ENCODE measurements around the gene UNC13C. TPM values are rescaled to one million over a fixed set of nuclear protein-coding genes. Genes with fewer than 3 reads are reported as not detected.

The UNC13C gene
- total and polyA plus RNA-seq, 8 donors = 0.03 to 6.4 (median 2.3) TPM; not detected in 3

- TF ChIP-seq CTCF (IDR thresholded peaks at IDR 0.05) (no peak), EP300 (IDR thresholded peaks at IDR 0.05) (no peak)
- no peaks in the 10 kb centered on the region for H3K4me1 ChIP-seq
- H3K9me3 ChIP-seq = peaks cover 0 to 22% (median 13%) of the 10 kb centered on the region in 4 donors
- no peak overlapping the region for H3K27ac ChIP-seq
- no peak for DNase-seq
- intact Hi-C loops (cut with DNase I; ENCODE audit: low total_unique reads) = no loop called here
- 72 to 89% (median 88%) methylated on average over 2 of the region's 2 CpGs for WGBS, 5 donors
- H3K27me3 ChIP-seq = no peaks in the 10 kb centered on the region
- no peaks in the 10 kb centered on the region for H3K36me3 ChIP-seq
- H3K4me3 ChIP-seq = no peak overlapping the region
These were observed 666.6 kb downstream of the UNC13C start for GRCh38 chr15:54644796-54645195.

GRCh38 chr15:54659646-54660045, 681.4 kb downstream of the UNC13C start:
- no peaks in the 10 kb centered on the region for H3K36me3 ChIP-seq
- no peak overlapping the region for H3K4me3 ChIP-seq
- no peaks in the 10 kb centered on the region for H3K27me3 ChIP-seq
- intact Hi-C loops (cut with DNase I; ENCODE audit: low total_unique reads) = no loop called here
- TF ChIP-seq CTCF (IDR thresholded peaks at IDR 0.05) = no peak
- no peak for TF ChIP-seq EP300 (IDR thresholded peaks at IDR 0.05)
- TF ChIP-seq POLR2AphosphoS5 (IDR thresholded peaks at IDR 0.05) = no peak
- no peak for TF ChIP-seq POLR2A (IDR thresholded peaks at IDR 0.05)
- no peak for DNase-seq
- H3K27ac ChIP-seq = no peak overlapping the region
- no peaks in the 10 kb centered on the region for H3K9me3 ChIP-seq
- no peaks in the 10 kb centered on the region for H3K4me1 ChIP-seq
- WGBS, 5 donors = 42 to 66% (median 55%) methylated on average over 2 of the region's 2 CpGs

- Histone ChIP-seq H3K27me3 (no peaks in the 10 kb centered on the region), H3K27ac (no peak overlapping the region), H3K4me1 (no peaks in the 10 kb centered on the region), H3K9me3 (no peaks in the 10 kb centered on the region), H3K4me3 (no peak overlapping the region), H3K36me3 (no peaks in the 10 kb centered on the region)
- 59 to 71% (median 67%) methylated on average over 5 of the region's 5 CpGs for WGBS, 5 donors
- DNase-seq = no peak
- TF ChIP-seq POLR2AphosphoS5 (IDR thresholded peaks at IDR 0.05) (no peak), CTCF (IDR thresholded peaks at IDR 0.05) (no peak), EP300 (IDR thresholded peaks at IDR 0.05) (no peak), POLR2A (IDR thresholded peaks at IDR 0.05) (no peak)
- intact Hi-C loops (cut with DNase I; ENCODE audit: low total_unique reads) = no loop called here
These were observed 682.1 kb downstream of the UNC13C start for GRCh38 chr15:54660356-54660755.

GRCh38 chr15:54675241-54675640, 697.0 kb downstream of the UNC13C start:
- TF ChIP-seq POLR2A (IDR thresholded peaks at IDR 0.05) (no peak), CTCF (IDR thresholded peaks at IDR 0.05) (no peak), POLR2AphosphoS5 (IDR thresholded peaks at IDR 0.05) (no peak), EP300 (IDR thresholded peaks at IDR 0.05) (no peak)
- DNase-seq = no peak
- Histone ChIP-seq H3K27ac (no peak overlapping the region), H3K27me3 (no peaks in the 10 kb centered on the region), H3K36me3 (no peaks in the 10 kb centered on the region), H3K4me3 (no peak overlapping the region), H3K4me1 (no peaks in the 10 kb centered on the region), H3K9me3 (peaks cover 0 to 20% (median 9%) of the 10 kb centered on the region in 4 donors)
- 78 to 93% (median 83%) methylated on average over 1 of the region's 1 CpG for WGBS, 5 donors
- intact Hi-C loops (cut with DNase I; ENCODE audit: low total_unique reads) = no loop called here
